WTC11 (cell line): ENCODE data around the gene PPP1R10. TPM values are rescaled to one million over a fixed set of nuclear protein-coding genes. Genes with fewer than 3 reads are reported as not detected.
A peak's percentile ranks its signal among the peaks of the same experiment; 100 is the strongest.

ENCODE experiments used
- ATAC-seq: fragments of 200-7000 bp; cut with Tn5 transposase; 2 replicates; pipeline ENCODE4 v1.10.0; 2021; ENCODE audit warnings: mild to moderate bottlenecking, moderate library complexity
- CTCF ChIA-PET: fragments of 300-600 bp; sonication (Branson Sonifier 250); formaldehyde crosslinking; loops from one replicate; lab custom pipeline; 2021; ENCODE audit warnings: antibody characterized with exemption; lab: Charles Lee
- POLR2A ChIA-PET: fragments of 350-600 bp; sonication (Branson Sonifier 250); formaldehyde crosslinking; loops from one replicate; lab custom pipeline; 2021; ENCODE audit warnings: antibody characterized with exemption; lab: Charles Lee
- DNase-seq: peaks from one replicate; pipeline ENCODE4 v3.0.0; 2021; ENCODE audit warnings: low spot score
- H3K27ac Mint-ChIP-seq: 2 replicates; pipeline ENCODE4 v1.8.0; 2021; ENCODE audit warnings: mixed read lengths
- H3K27me3 Mint-ChIP-seq: 2 replicates; pipeline ENCODE4 v1.8.0; 2021; ENCODE audit warnings: low read depth, mild to moderate bottlenecking, moderate library complexity, mixed read lengths
- H3K36me3 Mint-ChIP-seq: 2 replicates; pipeline ENCODE4 v1.8.0; 2021; ENCODE audit warnings: mixed read lengths
- H3K4me1 Mint-ChIP-seq: 2 replicates; pipeline ENCODE4 v1.8.0; 2022; ENCODE audit warnings: mixed read lengths
- H3K4me3 Mint-ChIP-seq: 2 replicates; pipeline ENCODE4 v1.8.0; 2021; ENCODE audit warnings: mild to moderate bottlenecking, moderate library complexity, mixed read lengths
- H3K9me3 Mint-ChIP-seq: 2 replicates; pipeline ENCODE4 v1.8.0; 2021; ENCODE audit warnings: mixed read lengths
- AFF4 ChIP-seq: sonication (generic); formaldehyde crosslinking; IDR thresholded peaks from 2 replicates; pipeline ENCODE4 v1.8.1; 2023; ENCODE audit warnings: mild to moderate bottlenecking, missing genetic modification reagents, borderline replicate concordance
- CREM ChIP-seq: sonication (generic); formaldehyde crosslinking; IDR thresholded peaks from 2 replicates; pipeline ENCODE4 v1.8.1; 2022; ENCODE audit warnings: mild to moderate bottlenecking, missing genetic modification reagents, moderate library complexity
- ESRRA ChIP-seq: sonication (generic); formaldehyde crosslinking; IDR thresholded peaks from 2 replicates; pipeline ENCODE4 v1.8.1; 2022; ENCODE audit warnings: mild to moderate bottlenecking, missing genetic modification reagents, borderline replicate concordance
- FOXK1 ChIP-seq: sonication (generic); formaldehyde crosslinking; IDR thresholded peaks from 2 replicates; pipeline ENCODE4 v1.8.0; 2022; ENCODE audit warnings: mild to moderate bottlenecking, moderate library complexity, missing genetic modification reagents
- TCF7 ChIP-seq: sonication (generic); formaldehyde crosslinking; IDR thresholded peaks from 2 replicates; pipeline ENCODE4 v1.8.0; 2022; ENCODE audit warnings: mild to moderate bottlenecking, low read depth, missing genetic modification reagents, moderate library complexity
- ZBTB21 ChIP-seq: sonication (generic); formaldehyde crosslinking; IDR thresholded peaks from 2 replicates; pipeline ENCODE4 v1.8.1; 2023; ENCODE audit warnings: mild to moderate bottlenecking, missing genetic modification reagents, borderline replicate concordance
- ZNF138 ChIP-seq: sonication (generic); formaldehyde crosslinking; conservative IDR thresholded peaks from 2 replicates; pipeline ENCODE4 v1.8.1; 2022; ENCODE audit warnings: mild to moderate bottlenecking, moderate library complexity, missing genetic modification reagents
- ZNF219 ChIP-seq: sonication (generic); formaldehyde crosslinking; IDR thresholded peaks from 2 replicates; pipeline ENCODE4 v1.8.0; 2023; ENCODE audit warnings: missing genetic modification reagents, mild to moderate bottlenecking, borderline replicate concordance
- ZNF263 ChIP-seq: sonication (generic); formaldehyde crosslinking; IDR thresholded peaks from 2 replicates; pipeline ENCODE4 v1.8.1; 2022; ENCODE audit warnings: low read depth, mild to moderate bottlenecking, moderate library complexity, missing genetic modification reagents
- ZNF425 ChIP-seq: fragments of 250-450 bp; sonication (Bioruptor Pico); conservative IDR thresholded peaks from 2 replicates; pipeline ENCODE4 v1.9.0; 2021; ENCODE audit warnings: mild to moderate bottlenecking
- ZNF532 ChIP-seq: fragments of 250-450 bp; sonication (Bioruptor Pico); IDR thresholded peaks from 2 replicates; pipeline ENCODE4 v1.9.0; 2021; ENCODE audit warnings: mild to moderate bottlenecking, borderline replicate concordance
- ZNF671 ChIP-seq: fragments of 250-450 bp; sonication (Bioruptor Pico); IDR thresholded peaks from 2 replicates; pipeline ENCODE4 v1.8.0; 2021; ENCODE audit warnings: mild to moderate bottlenecking
- ZSCAN18 ChIP-seq: fragments of 250-450 bp; sonication (Bioruptor Pico); IDR thresholded peaks from 2 replicates; pipeline ENCODE4 v2.1.2; 2022; ENCODE audit warnings: mild to moderate bottlenecking, moderate library complexity
- total RNA-seq: library from RNA; stranded (reverse); gene quantifications from 3 replicates; pipeline ENCODE4 v1.2.3, GENCODE V29; 2021
- TF ChIP-seq, protein P1 (sequence below): sonication (generic); formaldehyde crosslinking; IDR thresholded peaks from 2 replicates; pipeline ENCODE4 v1.8.0; 2023; ENCODE audit warnings: missing genetic modification reagents
- TF ChIP-seq, protein P2 (sequence below): sonication (generic); formaldehyde crosslinking; IDR thresholded peaks from 2 replicates; pipeline ENCODE4 v1.8.0; 2022; ENCODE audit warnings: mild to moderate bottlenecking, missing genetic modification reagents
- TF ChIP-seq, protein P3 (sequence below): sonication (generic); formaldehyde crosslinking; IDR thresholded peaks from 2 replicates; pipeline ENCODE4 v1.8.1; 2022; ENCODE audit warnings: low read depth, missing genetic modification reagents, borderline replicate concordance
- TF ChIP-seq, protein P4 (sequence below): sonication (generic); formaldehyde crosslinking; IDR thresholded peaks from 2 replicates; pipeline ENCODE4 v1.8.1; 2022; ENCODE audit warnings: low read depth, mild to moderate bottlenecking, moderate library complexity, missing genetic modification reagents, borderline replicate concordance

PPP1R10 gene
- total RNA-seq, 1 experiment from 2014 or later = 83.1 TPM

- POLR2A ChIA-PET = no interaction called here
- Mint-ChIP-seq H3K36me3 (peaks cover 2% of the 10 kb centered on the region; the same call in 1 of the 2 replicates), H3K27me3 (peaks cover 10% of the 10 kb centered on the region), H3K4me3 (peak overlapping the region; percentile 99), H3K27ac (no peak overlapping the region)
- no peak for ATAC-seq
- DNase-seq = no peak
- TF ChIP-seq ZNF425 = no peak
- no peak for TF ChIP-seq AFF4
- no peak for TF ChIP-seq ZBTB21 (CRISPR knock-in tag)
- TF ChIP-seq FOXK1 (CRISPR knock-in tag) = no peak
- TF ChIP-seq ZSCAN18 (CRISPR knock-in tag) = no peak
- no peak for TF ChIP-seq ZNF263 (CRISPR knock-in tag)
- no peak for TF ChIP-seq CREM
- TF ChIP-seq ESRRA = no peak
- no peak for TF ChIP-seq ZNF138 (CRISPR knock-in tag)
- TF ChIP-seq, all 79 proteins: peak for 0
- CTCF ChIA-PET = interaction anchor here (0.9 to 1.6 kb wide), 8 partner anchors 15 to 123 kb away, joined by 3 to 12 read pairs (median 6); partner anchors contain the start of gene DHX16
- Mint-ChIP-seq H3K4me1 (peaks cover 33% of the 10 kb centered on the region), H3K9me3 (no peaks in the 10 kb centered on the region)
These were observed 46.8 kb downstream of the PPP1R10 start for GRCh38 chr6:30570263-30570662.

DNA sequence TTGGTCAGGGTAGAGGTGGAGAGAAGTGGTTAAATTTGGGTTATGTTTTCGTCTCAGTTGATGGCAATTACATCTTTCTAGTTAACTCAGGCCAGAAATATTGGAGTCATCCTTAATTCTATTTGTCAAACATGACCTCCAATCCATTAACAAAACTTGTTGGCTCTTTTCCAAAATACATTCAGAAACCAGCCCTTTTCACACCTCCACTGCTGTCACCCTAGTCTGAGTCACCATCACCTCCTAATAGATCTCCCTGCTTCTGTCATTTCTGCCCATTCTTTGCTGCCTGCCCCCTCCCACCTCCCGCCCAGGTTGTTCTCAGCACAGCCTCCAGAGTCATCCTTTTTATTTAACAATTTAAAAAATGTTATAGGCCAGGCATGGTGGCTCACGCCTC is 48.8 kb downstream of the PPP1R10 start:
- no peak for DNase-seq
- Mint-ChIP-seq H3K27me3 (peaks cover 10% of the 10 kb centered on the region), H3K4me3 (no peak overlapping the region), H3K4me1 (peaks cover 30% of the 10 kb centered on the region), H3K9me3 (no peaks in the 10 kb centered on the region), H3K36me3 (peaks cover 4% of the 10 kb centered on the region), H3K27ac (no peak overlapping the region)
- ChIA-PET POLR2A (no interaction called here), CTCF (no interaction called here)
- no peak for ATAC-seq
- TF ChIP-seq, protein P1, sequence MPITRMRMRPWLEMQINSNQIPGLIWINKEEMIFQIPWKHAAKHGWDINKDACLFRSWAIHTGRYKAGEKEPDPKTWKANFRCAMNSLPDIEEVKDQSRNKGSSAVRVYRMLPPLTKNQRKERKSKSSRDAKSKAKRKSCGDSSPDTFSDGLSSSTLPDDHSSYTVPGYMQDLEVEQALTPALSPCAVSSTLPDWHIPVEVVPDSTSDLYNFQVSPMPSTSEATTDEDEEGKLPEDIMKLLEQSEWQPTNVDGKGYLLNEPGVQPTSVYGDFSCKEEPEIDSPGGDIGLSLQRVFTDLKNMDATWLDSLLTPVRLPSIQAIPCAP (CRISPR knock-in tag) = no peak
- TF ChIP-seq ZNF532 (CRISPR knock-in tag) (no peak), FOXK1 (CRISPR knock-in tag) (no peak), ZNF671 (CRISPR knock-in tag) (no peak), TCF7 (CRISPR knock-in tag) (no peak), ZNF219 (CRISPR knock-in tag) (no peak), ZSCAN18 (CRISPR knock-in tag) (no peak)
- TF ChIP-seq, protein P2, sequence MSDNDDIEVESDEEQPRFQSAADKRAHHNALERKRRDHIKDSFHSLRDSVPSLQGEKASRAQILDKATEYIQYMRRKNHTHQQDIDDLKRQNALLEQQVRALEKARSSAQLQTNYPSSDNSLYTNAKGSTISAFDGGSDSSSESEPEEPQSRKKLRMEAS = no peak
- TF ChIP-seq, protein P3, sequence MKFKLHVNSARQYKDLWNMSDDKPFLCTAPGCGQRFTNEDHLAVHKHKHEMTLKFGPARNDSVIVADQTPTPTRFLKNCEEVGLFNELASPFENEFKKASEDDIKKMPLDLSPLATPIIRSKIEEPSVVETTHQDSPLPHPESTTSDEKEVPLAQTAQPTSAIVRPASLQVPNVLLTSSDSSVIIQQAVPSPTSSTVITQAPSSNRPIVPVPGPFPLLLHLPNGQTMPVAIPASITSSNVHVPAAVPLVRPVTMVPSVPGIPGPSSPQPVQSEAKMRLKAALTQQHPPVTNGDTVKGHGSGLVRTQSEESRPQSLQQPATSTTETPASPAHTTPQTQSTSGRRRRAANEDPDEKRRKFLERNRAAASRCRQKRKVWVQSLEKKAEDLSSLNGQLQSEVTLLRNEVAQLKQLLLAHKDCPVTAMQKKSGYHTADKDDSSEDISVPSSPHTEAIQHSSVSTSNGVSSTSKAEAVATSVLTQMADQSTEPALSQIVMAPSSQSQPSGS = no peak
- TF ChIP-seq, protein P4, sequence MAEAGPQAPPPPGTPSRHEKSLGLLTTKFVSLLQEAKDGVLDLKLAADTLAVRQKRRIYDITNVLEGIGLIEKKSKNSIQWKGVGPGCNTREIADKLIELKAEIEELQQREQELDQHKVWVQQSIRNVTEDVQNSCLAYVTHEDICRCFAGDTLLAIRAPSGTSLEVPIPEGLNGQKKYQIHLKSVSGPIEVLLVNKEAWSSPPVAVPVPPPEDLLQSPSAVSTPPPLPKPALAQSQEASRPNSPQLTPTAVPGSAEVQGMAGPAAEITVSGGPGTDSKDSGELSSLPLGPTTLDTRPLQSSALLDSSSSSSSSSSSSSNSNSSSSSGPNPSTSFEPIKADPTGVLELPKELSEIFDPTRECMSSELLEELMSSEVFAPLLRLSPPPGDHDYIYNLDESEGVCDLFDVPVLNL (CRISPR knock-in tag) = no peak
